HEK293 (cell line): ENCODE data around the gene KHSRP.

Source experiments
- CTCF ChIA-PET: fragments of 350-600 bp; formaldehyde crosslinking; extraction: SDS; loops from one replicate; lab custom pipeline; 2021; ENCODE audit warnings: antibody characterized with exemption; lab: Yijun Ruan, JAX
- POLR2A ChIA-PET: fragments of 300-600 bp; formaldehyde crosslinking; extraction: SDS; loops from one replicate; lab custom pipeline; 2020; ENCODE audit warnings: antibody characterized with exemption, inconsistent platforms; lab: Yijun Ruan, JAX
- H3K27ac ChIP-seq: fragments of 200-500 bp; sonication (Bioruptor generic); 2 replicates; pipeline ENCODE4 v1.5.1; 2014; ENCODE audit warnings: low read depth, low read length, control low read depth, inconsistent platforms; ENCODE audit errors: extremely low read depth
- H3K36me3 ChIP-seq, 2 experiments: fragments of 200-500 bp in 1 of 2; sonication (Bioruptor generic) in 1 of 2; 1 replicate in 1 of 2; 2 replicates in 1 of 2; pipeline ENCODE4 v1.5.1; 2014 to 2017; ENCODE audit warnings: inconsistent platforms in 2 of 2, low read length in 2 of 2; ENCODE audit not compliant: control insufficient read depth in 2 of 2, insufficient read depth in 1 of 2
- H3K4me1 ChIP-seq: fragments of 200-500 bp; sonication (Bioruptor generic); 2 replicates; pipeline ENCODE4 v1.5.1; 2014; ENCODE audit warnings: mild to moderate bottlenecking, low read length, inconsistent platforms; ENCODE audit not compliant: control insufficient read depth, insufficient read depth
- H3K4me3 ChIP-seq: 2 replicates; pipeline ENCODE4 v1.5.1; 2011; ENCODE audit warnings: low read depth, mild to moderate bottlenecking, control low read depth, low read length, moderate library complexity
- H3K9me3 ChIP-seq: fragments of 200-500 bp; sonication (Bioruptor generic); 2 replicates; pipeline ENCODE4 v1.5.1; 2014; ENCODE audit warnings: low read depth, low read length, inconsistent platforms; ENCODE audit not compliant: control insufficient read depth, insufficient read depth
- BCL11B ChIP-seq: fragments of 450-650 bp; formaldehyde crosslinking; IDR thresholded peaks from 2 replicates; pipeline ENCODE4 v1.5.1; 2016; ENCODE audit warnings: low read depth, missing biosample characterization, missing genetic modification characterization
- EGR2 ChIP-seq: fragments of 450-650 bp; formaldehyde crosslinking; IDR thresholded peaks from 2 replicates; pipeline ENCODE4 v1.5.1; 2016; ENCODE audit warnings: low read depth, missing biosample characterization, missing genetic modification characterization
- GLI4 ChIP-seq: fragments of 450-650 bp; formaldehyde crosslinking; IDR thresholded peaks from 2 replicates; pipeline ENCODE4 v1.5.1; 2016; ENCODE audit warnings: missing biosample characterization, missing genetic modification characterization
- GLIS1 ChIP-seq: fragments of 450-650 bp; formaldehyde crosslinking; IDR thresholded peaks from 2 replicates; pipeline ENCODE4 v1.5.1; 2016; ENCODE audit warnings: missing biosample characterization, missing genetic modification characterization
- HOXD13 ChIP-seq: sonication (generic); formaldehyde crosslinking; IDR thresholded peaks from 2 replicates; pipeline ENCODE4 v1.8.0; 2022; ENCODE audit warnings: missing genetic modification reagents, borderline replicate concordance
- KLF9 ChIP-seq: fragments of 450-650 bp; formaldehyde crosslinking; IDR thresholded peaks from 2 replicates; pipeline ENCODE4 v1.5.1; 2016; ENCODE audit warnings: missing biosample characterization, missing genetic modification characterization, low read depth
- PRDM10 ChIP-seq: fragments of 450-650 bp; formaldehyde crosslinking; IDR thresholded peaks from 2 replicates; pipeline ENCODE4 v1.5.1; 2016; ENCODE audit warnings: missing biosample characterization, missing genetic modification characterization
- SP2 ChIP-seq: fragments of 450-650 bp; formaldehyde crosslinking; IDR thresholded peaks from 2 replicates; pipeline ENCODE4 v1.5.1; 2016; ENCODE audit warnings: missing biosample characterization, missing genetic modification characterization
- SP3 ChIP-seq: fragments of 450-650 bp; formaldehyde crosslinking; IDR thresholded peaks from 2 replicates; pipeline ENCODE4 v1.5.1; 2016; ENCODE audit warnings: missing biosample characterization, missing genetic modification characterization
- ZFHX2 ChIP-seq: fragments of 450-650 bp; formaldehyde crosslinking; conservative IDR thresholded peaks from 2 replicates; pipeline ENCODE4 v1.5.1; 2016; ENCODE audit warnings: missing biosample characterization, missing genetic modification characterization
- ZNF202 ChIP-seq: fragments of 450-650 bp; formaldehyde crosslinking; IDR thresholded peaks from 2 replicates; pipeline ENCODE4 v1.5.1; 2016; ENCODE audit warnings: missing biosample characterization, missing genetic modification characterization, borderline replicate concordance
- ZNF239 ChIP-seq: fragments of 450-650 bp; formaldehyde crosslinking; IDR thresholded peaks from 2 replicates; pipeline ENCODE4 v1.5.1; 2016; ENCODE audit warnings: missing biosample characterization, missing genetic modification characterization
- ZNF324 ChIP-seq: fragments of 450-650 bp; formaldehyde crosslinking; IDR thresholded peaks from 2 replicates; pipeline ENCODE4 v1.5.1; 2016; ENCODE audit warnings: missing biosample characterization, missing genetic modification characterization
- ZNF341 ChIP-seq: fragments of 450-650 bp; formaldehyde crosslinking; IDR thresholded peaks from 2 replicates; pipeline ENCODE4; 2016; ENCODE audit warnings: low read depth, missing biosample characterization, missing genetic modification characterization
- ZNF423 ChIP-seq: fragments of 450-650 bp; formaldehyde crosslinking; IDR thresholded peaks from 2 replicates; pipeline ENCODE4 v1.5.1; 2016; ENCODE audit warnings: missing biosample characterization, missing genetic modification characterization
- ZNF600 ChIP-seq: fragments of 450-650 bp; formaldehyde crosslinking; IDR thresholded peaks from 2 replicates; pipeline ENCODE4 v1.5.1; 2016; ENCODE audit warnings: missing biosample characterization, missing genetic modification characterization
- ZNF677 ChIP-seq: fragments of 450-650 bp; IDR thresholded peaks from 2 replicates; pipeline ENCODE4 v1.5.0; 2018; ENCODE audit warnings: missing biosample characterization, mild to moderate bottlenecking, missing genetic modification characterization, moderate library complexity
- ZNF76 ChIP-seq: fragments of 450-650 bp; formaldehyde crosslinking; IDR thresholded peaks from 2 replicates; pipeline ENCODE4; 2016; ENCODE audit warnings: low read depth, missing biosample characterization, missing genetic modification characterization, borderline replicate concordance

KHSRP gene

GRCh38 chr19:6374161-6374709 is 50.4 kb downstream of the KHSRP start:
- CTCF ChIA-PET, result no interaction called here
- H3K9me3 ChIP-seq, result no peaks in the 10 kb centered on the region
- H3K27ac ChIP-seq, result no peak overlapping the region
- peaks cover 9 to 12% of the 10 kb centered on the region in 2 experiments; a peak in 2 of 3 replicates for H3K36me3 ChIP-seq
- H3K4me1 ChIP-seq, result peaks cover 3% of the 10 kb centered on the region; the same call in 1 of the 2 replicates
- POLR2A ChIA-PET, result interaction anchor here (0.7 to 3.0 kb wide), 5 partner anchors 12 to 51 kb away, joined by 3 to 60 read pairs (median 9); partner anchors contain the start of genes CLPP, GTF2F1 and KHSRP
- no peak overlapping the region for H3K4me3 ChIP-seq
- TF ChIP-seq ZFHX2 (tag by site-specific recombination), result peak; percentile 94
- peak; percentile 96 for TF ChIP-seq EGR2 (tag by site-specific recombination)
- no peak for TF ChIP-seq HOXD13
- no peak for TF ChIP-seq ZNF202 (tag by site-specific recombination)
- TF ChIP-seq ZNF600, result peak; percentile 47; the same call in 1 of the 2 replicates
- 0 out of 2 replicates have a peak, but pooled peaks have one; percentile 12 for TF ChIP-seq GLIS1 (tag by site-specific recombination)
- 0 out of 2 replicates have a peak, but pooled peaks have one; percentile 12 for TF ChIP-seq ZNF341 (tag by site-specific recombination)

GRCh38 chr19:6373813-6374108 is 50.9 kb downstream of the KHSRP start:
- CTCF ChIA-PET, result interaction anchor here (0.7 kb wide), 1 partner anchor 61 kb away, joined by 4 read pairs; no protein-coding TSS in a partner anchor
- H3K4me1 ChIP-seq, result peaks cover 3% of the 10 kb centered on the region; the same call in 1 of the 2 replicates
- POLR2A ChIA-PET, result interaction anchor here (0.7 to 3.0 kb wide), 5 partner anchors 12 to 51 kb away, joined by 3 to 60 read pairs (median 9); partner anchors contain the start of genes CLPP, GTF2F1 and KHSRP
- peak overlapping the region; percentile 40 for H3K4me3 ChIP-seq
- H3K36me3 ChIP-seq, result peaks cover 8 to 11% of the 10 kb centered on the region in 2 experiments; a peak in 2 of 3 replicates
- no peaks in the 10 kb centered on the region for H3K9me3 ChIP-seq
- no peak overlapping the region for H3K27ac ChIP-seq
- peak; percentile 0; the same call in 1 of the 2 replicates for TF ChIP-seq PRDM10 (tag by site-specific recombination)
- no peak for TF ChIP-seq ZNF423
- peak; percentile 9; the same call in 1 of the 2 replicates for TF ChIP-seq ZNF76 (tag by site-specific recombination)
- TF ChIP-seq BCL11B (tag by site-specific recombination), result 0 out of 2 replicates have a peak, but pooled peaks have one; percentile 43
- no peak for TF ChIP-seq ZNF324 (tag by site-specific recombination)
- TF ChIP-seq GLI4 (tag by site-specific recombination), result 0 out of 2 replicates have a peak, but pooled peaks have one; percentile 49

GRCh38 chr19:6373096-6373812 is 51.4 kb downstream of the KHSRP start:
- POLR2A ChIA-PET, result interaction anchor here (0.7 to 3.0 kb wide), 14 partner anchors 11 to 684 kb away, joined by 3 to 60 read pairs (median 5); partner anchors contain the start of genes CATSPERD, CLPP, GPR108 and GTF2F1
- peak; percentile 84 for TF ChIP-seq KLF9 (tag by site-specific recombination)
- 0 out of 2 replicates have a peak, but pooled peaks have one; percentile 14 for TF ChIP-seq ZNF76 (tag by site-specific recombination)
- TF ChIP-seq SP3 (tag by site-specific recombination), result peak; percentile 87
- peak; percentile 61 for TF ChIP-seq PRDM10 (tag by site-specific recombination)
- TF ChIP-seq SP2 (tag by site-specific recombination), result peak; percentile 74
- TF ChIP-seq ZNF677 (tag by site-specific recombination), result no peak
- TF ChIP-seq ZNF324 (tag by site-specific recombination), result 0 out of 2 replicates have a peak, but pooled peaks have one; percentile 5
- no peak for TF ChIP-seq ZNF239 (tag by site-specific recombination)

More at GRCh38 chr19:6373096-6373812, 51.4 kb downstream of the KHSRP start:
- Histone ChIP-seq H3K27ac (peak overlapping the region; percentile 88), H3K36me3 (peaks cover 8 to 11% of the 10 kb centered on the region in 2 experiments; a peak in 2 of 3 replicates), H3K4me1 (peaks cover 3% of the 10 kb centered on the region; the same call in 1 of the 2 replicates), H3K9me3 (no peaks in the 10 kb centered on the region), H3K4me3 (peak overlapping the region; percentile 88)
- CTCF ChIA-PET, result interaction anchor here (0.5 to 1.1 kb wide), 7 partner anchors 9 to 122 kb away, joined by 3 to 4 read pairs (median 3); no protein-coding TSS in a partner anchor
